ENCODE measurements around the gene IL2RA.
"Not testable (repeated sequence)": the region's sequence is repeated elsewhere in the genome, so short reads cannot be mapped to it uniquely, and the experiment has no call there.

Gene IL2RA

GRCh38 chr10:5981529-5981928, 80.6 kb downstream of the IL2RA start:
- DNase-seq (ENCODE audit: low spot score) = no peak

GRCh38 chr10:5978230-5978489, 84.0 kb downstream of the IL2RA start:
- no peak for DNase-seq (ENCODE audit: low spot score)

GRCh38 chr10:5977471-5978229, 84.5 kb downstream of the IL2RA start, which contains the start of gene IL15RA:
TSS of gene IL15RA (minus strand) at chr10:5977543. CDS start at chr10:5977492, 51 bp downstream.
- DNase-seq (ENCODE audit: low spot score) = peak; percentile 83

- DNase-seq (ENCODE audit: low spot score) = peak; percentile 58
Observed at GRCh38 chr10:5976512-5977470, 85.4 kb downstream of the IL2RA start.

GRCh38 chr10:5975641-5976473, 86.3 kb downstream of the IL2RA start:
- no peak for DNase-seq (ENCODE audit: low spot score)

- no peak for DNase-seq (ENCODE audit: low spot score)
Observed at GRCh38 chr10:5973069-5973468, 89.1 kb downstream of the IL2RA start.

GRCh38 chr10:5971886-5972285, 90.3 kb downstream of the IL2RA start:
- no peak for DNase-seq (ENCODE audit: low spot score)

GRCh38 chr10:5971315-5971832, 90.8 kb downstream of the IL2RA start:
- DNase-seq (ENCODE audit: low spot score) = no peak

- no peak for DNase-seq (ENCODE audit: low spot score)
Observed at GRCh38 chr10:5970527-5970926, 91.6 kb downstream of the IL2RA start.

GRCh38 chr10:5970066-5970465, 92.1 kb downstream of the IL2RA start:
- no peak for DNase-seq (ENCODE audit: low spot score)

- DNase-seq (ENCODE audit: low spot score) = no peak
Observed at GRCh38 chr10:5968681-5969453, 93.3 kb downstream of the IL2RA start.

- no peak for DNase-seq (ENCODE audit: low spot score)
Observed at GRCh38 chr10:5968037-5968680, 94.0 kb downstream of the IL2RA start.

- DNase-seq (ENCODE audit: low spot score) = no peak
Observed at GRCh38 chr10:5965266-5965665, 96.9 kb downstream of the IL2RA start.

- DNase-seq (ENCODE audit: low spot score) = no peak
Observed at GRCh38 chr10:5964736-5965135, 97.4 kb downstream of the IL2RA start.

- DNase-seq (ENCODE audit: low spot score) = no peak
Observed at GRCh38 chr10:5963591-5963990, 98.6 kb downstream of the IL2RA start.

- no peak for DNase-seq (ENCODE audit: low spot score)
Observed at GRCh38 chr10:5963071-5963470, 99.1 kb downstream of the IL2RA start.

GRCh38 chr10:5962358-5962940, 99.7 kb downstream of the IL2RA start:
- DNase-seq (ENCODE audit: low spot score) = not testable (repeated sequence)

- no peak for DNase-seq (ENCODE audit: low spot score)
Observed at GRCh38 chr10:5961405-5962100, 100.6 kb downstream of the IL2RA start.

- DNase-seq (ENCODE audit: low spot score) = not testable (repeated sequence)
Observed at GRCh38 chr10:5960973-5961275, 101.2 kb downstream of the IL2RA start.

Data from hepatic stellate cell (primary cell).